Esophagus squamous epithelium (tissue), 5 donors: ENCODE results near the gene PHC1. TPM values are rescaled to one million over a fixed set of nuclear protein-coding genes. Genes with fewer than 3 reads are reported as not detected.
A peak's percentile ranks its signal among the peaks of the same experiment; 100 is the strongest.
"Not testable (repeated sequence)": the region's sequence is repeated elsewhere in the genome, so short reads cannot be mapped to it uniquely, and the experiment has no call there.

ENCODE experiments used
- DNase-seq: peaks from one replicate; lab custom pipeline; 2025; lab: John Stamatoyannopoulos, UW
- H3K27ac ChIP-seq, 4 donors: fragments of 200-600 bp; sonication (generic); one replicate each; pipeline ENCODE4 v1.5.1; 2016 to 2019; ENCODE audit warnings: mild to moderate bottlenecking in 1 of 4
- H3K27me3 ChIP-seq, 4 donors: fragments of 200-600 bp; sonication (generic); 1 replicate in 3 of 4; 2 replicates in 1 of 4; pipeline versions ENCODE4 v1.5.1 to v1.6.0; 2017 to 2021; ENCODE audit warnings: antibody characterized with exemption in 1 of 4
- H3K36me3 ChIP-seq, 3 donors: fragments of 200-600 bp; sonication (generic); one replicate each; pipeline ENCODE4 v1.5.1; 2016 to 2019
- H3K4me1 ChIP-seq, 3 donors: fragments of 200-600 bp; sonication (generic); one replicate each; pipeline ENCODE4 v1.5.1; 2017 to 2019
- H3K4me3 ChIP-seq, 4 donors: fragments of 200-600 bp; sonication (generic); 1 replicate in 3 of 4; 2 replicates in 1 of 4; pipeline ENCODE4 v1.5.1; 2016 to 2019; ENCODE audit warnings: mild to moderate bottlenecking in 2 of 4, moderate library complexity in 1 of 4
- H3K9me3 ChIP-seq, 3 donors: fragments of 200-600 bp; sonication (generic); one replicate each; pipeline ENCODE4 v1.5.1; 2016 to 2019
- CTCF ChIP-seq, 6 experiments: fragments of 450-650 bp in 4 of 6; fragments of 200-600 bp in 2 of 6; sonication (generic) in 2 of 6; IDR thresholded peaks; one replicate each; pipeline ENCODE4 v1.5.1; 2016 to 2019; ENCODE audit warnings: antibody characterized with exemption in 6 of 6, mild to moderate bottlenecking in 4 of 6, moderate library complexity in 4 of 6
- POLR2A ChIP-seq, 4 donors: fragments of 450-650 bp; IDR thresholded peaks; one replicate each; pipeline ENCODE4 v1.6.1; 2017; ENCODE audit warnings: antibody characterized with exemption in 4 of 4, mild to moderate bottlenecking in 4 of 4, moderate library complexity in 3 of 4
- WGBS, 2 donors: methylation state at CpG; one replicate each; pipeline ENCODE4 v1.1.5; 2018; 5-methylcytosine and 5-hydroxymethylcytosine counted together
- intact Hi-C: fragments of 100-400 bp; cut with DNase I; formaldehyde crosslinking; loops from one replicate; pipeline ENCODE4 v1.15.0; 2022
- total RNA-seq, 4 donors: library from RNA; depleted of rRNA; stranded (reverse); fragments of >200 nt; gene quantifications; one replicate each; pipeline ENCODE4 v1.1.0, GENCODE V29; 2016
- donor health status: DM: yes; HTN: yes; CAD: no.

PHC1 gene
- total RNA-seq, 4 donors from 2014 or later, result 10.1 to 21.7 (median 18.6) TPM

DNA sequence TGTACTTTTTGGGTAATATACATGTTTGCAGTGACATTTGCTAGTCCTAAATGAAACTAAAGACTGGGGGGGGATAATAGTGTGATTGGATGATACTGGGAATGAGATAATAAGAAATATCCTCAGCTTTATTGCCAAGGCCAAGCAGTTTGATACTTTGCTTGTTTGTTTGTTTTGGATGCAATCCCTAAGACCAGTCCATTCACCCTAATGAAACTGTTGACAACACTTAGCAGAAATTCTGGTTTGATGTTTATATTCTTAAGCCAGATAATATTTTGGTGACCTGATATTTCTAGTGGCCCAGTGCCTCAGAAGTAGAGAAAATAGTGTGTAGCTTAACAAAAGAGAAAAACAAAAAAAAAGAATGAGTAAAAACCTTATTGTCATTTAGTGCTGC, 1.8 kb downstream of the PHC1 start:
- no peaks in the 10 kb centered on the region for H3K27me3 ChIP-seq
- H3K36me3 ChIP-seq, result peaks cover 0 to 36% (median 3%) of the 10 kb centered on the region in 3 donors
- H3K27ac ChIP-seq, result peak overlapping the region in 1 of 4 donors; percentile 0
- TF ChIP-seq CTCF (IDR thresholded peaks at IDR 0.05), result no peak
- no peak for TF ChIP-seq POLR2A (IDR thresholded peaks at IDR 0.05)
- H3K4me1 ChIP-seq, result peaks cover 24 to 49% (median 25%) of the 10 kb centered on the region in 3 donors
- H3K9me3 ChIP-seq, result no peaks in the 10 kb centered on the region
- intact Hi-C loops, result no loop called here
- H3K4me3 ChIP-seq, result no peak overlapping the region
- DNase-seq, result no peak

- peak overlapping the region in 1 of 4 donors; percentile 0 for H3K27ac ChIP-seq
- H3K4me3 ChIP-seq, result no peak overlapping the region
- H3K4me1 ChIP-seq, result peaks cover 24 to 49% (median 25%) of the 10 kb centered on the region in 3 donors
- H3K9me3 ChIP-seq, result no peaks in the 10 kb centered on the region
- H3K36me3 ChIP-seq, result peaks cover 0 to 45% (median 9%) of the 10 kb centered on the region in 3 donors
- TF ChIP-seq POLR2A (IDR thresholded peaks at IDR 0.05) (no peak), CTCF (IDR thresholded peaks at IDR 0.05) (no peak)
- no peak for DNase-seq
- 77 to 85% methylated on average over 3 of the region's 3 CpGs for WGBS, 2 donors
- intact Hi-C loops, result no loop called here
- no peaks in the 10 kb centered on the region for H3K27me3 ChIP-seq
These were observed 2.7 kb downstream of the PHC1 start for GRCh38 chr12:8917031-8917430.

DNA sequence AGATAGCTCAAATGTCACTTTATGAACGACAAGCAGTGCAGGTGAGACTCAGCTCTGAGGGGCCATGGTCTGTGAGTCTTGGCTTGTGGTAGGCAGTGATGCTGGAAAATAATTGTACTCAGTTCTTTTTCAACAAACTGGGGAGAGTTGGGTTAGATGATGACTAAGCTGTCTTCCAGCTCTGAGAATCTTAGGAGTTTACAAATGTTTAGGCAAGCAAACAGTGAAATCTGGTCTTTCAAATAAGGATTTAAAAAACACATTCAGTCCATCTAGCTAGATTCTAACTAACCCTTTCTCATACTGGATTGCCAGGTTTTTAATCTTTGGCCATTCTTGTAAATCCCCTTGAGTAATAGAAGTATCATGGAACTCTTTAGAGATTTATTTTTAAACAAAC, 3.4 kb downstream of the PHC1 start:
- H3K4me1 ChIP-seq, result peaks cover 20 to 44% (median 25%) of the 10 kb centered on the region in 3 donors
- TF ChIP-seq CTCF (IDR thresholded peaks at IDR 0.05) (no peak), POLR2A (IDR thresholded peaks at IDR 0.05) (no peak)
- intact Hi-C loops, result no loop called here
- no peak for DNase-seq
- peaks cover 0 to 52% (median 9%) of the 10 kb centered on the region in 3 donors for H3K36me3 ChIP-seq
- no peaks in the 10 kb centered on the region for H3K27me3 ChIP-seq
- WGBS, 2 donors, result 40 to 57% methylated on average over 1 of the region's 1 CpG
- no peaks in the 10 kb centered on the region for H3K9me3 ChIP-seq
- no peak overlapping the region for H3K27ac ChIP-seq
- no peak overlapping the region for H3K4me3 ChIP-seq

DNA sequence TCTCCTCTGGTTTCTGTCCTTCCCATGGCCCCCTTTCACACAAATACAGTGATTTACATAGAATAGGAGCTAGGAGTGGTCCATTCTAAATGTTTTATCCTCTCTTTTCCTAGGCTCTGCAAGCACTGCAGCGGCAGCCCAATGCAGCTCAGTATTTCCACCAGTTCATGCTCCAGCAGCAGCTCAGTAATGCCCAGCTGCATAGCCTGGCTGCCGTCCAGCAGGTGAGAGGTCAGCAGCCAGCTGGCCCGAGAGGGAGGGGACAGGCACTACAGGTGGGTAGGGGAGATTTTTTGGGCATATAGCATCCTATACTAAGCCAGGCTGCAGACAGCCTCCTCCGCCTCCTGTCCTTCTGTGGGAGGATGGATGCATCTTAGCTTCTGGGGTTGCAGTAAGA, 5.3 kb downstream of the PHC1 start:
- H3K27ac ChIP-seq, H3K27me3 ChIP-seq, H3K4me3 ChIP-seq, H3K9me3 ChIP-seq, DNase-seq, intact Hi-C loops: not testable (repeated sequence)
- Histone ChIP-seq H3K4me1 (peaks cover 13 to 30% (median 15%) of the 10 kb centered on the region in 3 donors), H3K36me3 (peaks cover 0 to 70% (median 9%) of the 10 kb centered on the region in 3 donors)
- WGBS, 2 donors, result 81 to 100% methylated on average over 1 to 3 of the region's 4 CpGs

DNA sequence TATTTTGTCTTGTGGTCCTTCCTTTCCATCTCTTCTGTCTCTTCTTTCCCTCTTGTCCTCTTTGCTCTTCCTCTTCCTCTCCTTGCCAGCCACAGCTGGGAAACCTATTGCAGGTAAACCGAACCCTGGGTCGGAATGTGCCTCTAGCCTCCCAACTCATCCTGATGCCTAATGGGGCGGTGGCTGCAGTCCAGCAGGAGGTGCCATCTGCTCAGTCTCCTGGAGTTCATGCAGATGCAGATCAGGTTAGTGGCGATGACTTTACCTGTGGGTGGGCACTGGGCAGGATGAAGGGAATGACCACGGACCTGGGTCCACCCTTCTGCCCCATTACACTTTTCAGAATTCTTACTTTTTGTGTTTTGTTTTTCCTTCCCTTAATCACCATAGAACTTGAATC, 8.2 kb downstream of the PHC1 start:
- Histone ChIP-seq H3K4me3 (no peak overlapping the region), H3K36me3 (peaks cover 0 to 96% (median 9%) of the 10 kb centered on the region in 3 donors), H3K27ac (no peak overlapping the region), H3K4me1 (peaks cover 0 to 4% (median 3%) of the 10 kb centered on the region in 3 donors), H3K27me3 (no peaks in the 10 kb centered on the region), H3K9me3 (no peaks in the 10 kb centered on the region)
- intact Hi-C loops, result no loop called here
- TF ChIP-seq CTCF (IDR thresholded peaks at IDR 0.05), result no peak
- no peak for TF ChIP-seq POLR2A (IDR thresholded peaks at IDR 0.05)
- whole genome bisulfite sequencing, 2 donors, result 85 to 95% methylated on average over 5 of the region's 5 CpGs
- no peak for DNase-seq

- H3K4me1 ChIP-seq, intact Hi-C loops, H3K4me3 ChIP-seq, H3K9me3 ChIP-seq, H3K27ac ChIP-seq, H3K27me3 ChIP-seq, DNase-seq: not testable (repeated sequence)
- peaks cover 0 to 89% (median 0%) of the 10 kb centered on the region in 3 donors for H3K36me3 ChIP-seq
- 78 to 86% methylated on average over 4 of the region's 4 CpGs for WGBS, 2 donors
These were observed 16.5 kb downstream of the PHC1 start for GRCh38 chr12:8930655-8931323.

GRCh38 chr12:8932464-8932863, 18.2 kb downstream of the PHC1 start:
- intact Hi-C loops, H3K4me1 ChIP-seq, H3K9me3 ChIP-seq, H3K27me3 ChIP-seq, DNase-seq, H3K27ac ChIP-seq, H3K4me3 ChIP-seq: not testable (repeated sequence)
- no CpG with 5 or more reads among the region's 3 CpGs for WGBS, 2 donors
- H3K36me3 ChIP-seq, result peaks cover 0 to 89% (median 1%) of the 10 kb centered on the region in 3 donors

GRCh38 chr12:8934080-8934479, 19.8 kb downstream of the PHC1 start:
- WGBS, 2 donors, result 67 to 94% methylated on average over 1 to 3 of the region's 4 CpGs
- peaks cover 0 to 92% (median 6%) of the 10 kb centered on the region in 3 donors for H3K36me3 ChIP-seq

More at GRCh38 chr12:8934080-8934479, 19.8 kb downstream of the PHC1 start:
- DNase-seq, H3K4me3 ChIP-seq, H3K27me3 ChIP-seq, intact Hi-C loops, H3K27ac ChIP-seq, H3K4me1 ChIP-seq, H3K9me3 ChIP-seq: not testable (repeated sequence)
